Breast epithelium (tissue), 4 donors: ENCODE results near the gene OVOL1. TPM values are rescaled to one million over a fixed set of nuclear protein-coding genes. Genes with fewer than 3 reads are reported as not detected.

Experiments used
- DNase-seq, 2 donors: peaks; one replicate each; pipeline ENCODE4 v3.0.0-alpha.2; 2019; ENCODE audit warnings: low spot score in 2 of 2
- H3K27ac ChIP-seq, 2 donors: fragments of 200-600 bp; sonication (generic) in 1 of 2; one replicate each; pipeline ENCODE4 v1.5.1; 2016 to 2019; ENCODE audit warnings: mild to moderate bottlenecking in 1 of 2
- H3K27me3 ChIP-seq, 2 donors: fragments of 200-600 bp; sonication (generic) in 1 of 2; one replicate each; pipeline versions ENCODE4 v1.5.1 to v1.6.0; 2017 to 2019; ENCODE audit warnings: control low read depth in 1 of 2, mild to moderate bottlenecking in 1 of 2
- H3K36me3 ChIP-seq: fragments of 200-600 bp; one replicate; pipeline ENCODE4 v1.5.1; 2019
- H3K4me1 ChIP-seq, 2 donors: fragments of 200-600 bp; sonication (generic); one replicate each; pipeline ENCODE4 v1.5.1; 2016 to 2019; ENCODE audit warnings: control low read depth in 1 of 2
- H3K4me3 ChIP-seq, 3 donors: fragments of 200-600 bp; sonication (generic); 1 replicate in 2 of 3; 2 replicates in 1 of 3; pipeline ENCODE4 v1.5.1; 2016 to 2019; ENCODE audit warnings: mild to moderate bottlenecking in 3 of 3, moderate library complexity in 2 of 3
- H3K9me3 ChIP-seq, 2 donors: fragments of 200-600 bp; sonication (generic) in 1 of 2; one replicate each; pipeline ENCODE4 v1.5.1; 2016 to 2019; ENCODE audit warnings: control low read depth in 1 of 2
- POLR2A ChIP-seq: fragments of 450-650 bp; IDR thresholded peaks from one replicate; pipeline ENCODE4 v1.6.1; 2016; ENCODE audit warnings: antibody characterized with exemption, mild to moderate bottlenecking, moderate library complexity
- POLR2AphosphoS5 ChIP-seq, 3 donors: sonication (generic); formaldehyde crosslinking; IDR thresholded peaks; one replicate each; pipeline ENCODE4 v1.6.1; 2017; ENCODE audit warnings: antibody characterized with exemption in 3 of 3
- intact Hi-C: fragments of 100-400 bp; cut with DNase I; formaldehyde crosslinking; loops from one replicate; pipeline ENCODE4 v1.15.1; 2023; ENCODE audit warnings: low total_unique reads
- total RNA-seq, 3 donors: library from RNA; depleted of rRNA; stranded (reverse); fragments of >200 nt; gene quantifications; one replicate each; pipeline ENCODE4 v1.1.0, GENCODE V29; 2016
- TF ChIP-seq, protein P1 (sequence below), 3 donors: fragments of 450-650 bp; IDR thresholded peaks; one replicate each; pipeline ENCODE4 v1.5.1; 2016 to 2017; ENCODE audit warnings: antibody characterized with exemption in 3 of 3, mild to moderate bottlenecking in 3 of 3, moderate library complexity in 3 of 3

The OVOL1 gene
- total RNA-seq, 3 donors from 2014 or later: 3.6 to 5.1 TPM; not detected in 1

DNA sequence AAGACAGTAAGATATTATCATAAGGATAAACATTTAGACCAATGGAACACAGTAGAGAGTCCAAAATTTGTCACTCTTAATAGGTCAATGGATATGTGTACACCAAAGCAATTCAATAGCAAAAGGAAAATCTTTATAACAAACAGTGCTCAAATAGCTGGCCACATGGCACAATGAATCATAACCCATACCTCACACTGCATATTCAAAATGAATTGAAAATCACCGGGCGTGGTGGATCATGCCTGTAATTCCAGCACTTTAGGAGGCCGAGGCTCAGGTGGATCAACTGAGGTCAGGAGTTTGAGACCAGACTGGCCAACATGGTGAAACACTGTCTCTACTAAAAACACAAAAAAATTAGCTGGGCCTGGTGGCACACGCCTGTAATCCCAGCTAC, 55.3 kb downstream of the OVOL1 start:
- Histone ChIP-seq H3K36me3 (no peaks in the 10 kb centered on the region), H3K9me3 (no peaks in the 10 kb centered on the region), H3K27ac (no peak overlapping the region), H3K4me3 (no peak overlapping the region), H3K27me3 (no peaks in the 10 kb centered on the region), H3K4me1 (no peaks in the 10 kb centered on the region)
- no peak for DNase-seq
- TF ChIP-seq, protein P1, sequence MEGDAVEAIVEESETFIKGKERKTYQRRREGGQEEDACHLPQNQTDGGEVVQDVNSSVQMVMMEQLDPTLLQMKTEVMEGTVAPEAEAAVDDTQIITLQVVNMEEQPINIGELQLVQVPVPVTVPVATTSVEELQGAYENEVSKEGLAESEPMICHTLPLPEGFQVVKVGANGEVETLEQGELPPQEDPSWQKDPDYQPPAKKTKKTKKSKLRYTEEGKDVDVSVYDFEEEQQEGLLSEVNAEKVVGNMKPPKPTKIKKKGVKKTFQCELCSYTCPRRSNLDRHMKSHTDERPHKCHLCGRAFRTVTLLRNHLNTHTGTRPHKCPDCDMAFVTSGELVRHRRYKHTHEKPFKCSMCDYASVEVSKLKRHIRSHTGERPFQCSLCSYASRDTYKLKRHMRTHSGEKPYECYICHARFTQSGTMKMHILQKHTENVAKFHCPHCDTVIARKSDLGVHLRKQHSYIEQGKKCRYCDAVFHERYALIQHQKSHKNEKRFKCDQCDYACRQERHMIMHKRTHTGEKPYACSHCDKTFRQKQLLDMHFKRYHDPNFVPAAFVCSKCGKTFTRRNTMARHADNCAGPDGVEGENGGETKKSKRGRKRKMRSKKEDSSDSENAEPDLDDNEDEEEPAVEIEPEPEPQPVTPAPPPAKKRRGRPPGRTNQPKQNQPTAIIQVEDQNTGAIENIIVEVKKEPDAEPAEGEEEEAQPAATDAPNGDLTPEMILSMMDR (IDR thresholded peaks at IDR 0.05): no peak
- no peak for TF ChIP-seq POLR2AphosphoS5 (IDR thresholded peaks at IDR 0.05)
- TF ChIP-seq POLR2A: no peak
- intact Hi-C loops: no loop called here

DNA sequence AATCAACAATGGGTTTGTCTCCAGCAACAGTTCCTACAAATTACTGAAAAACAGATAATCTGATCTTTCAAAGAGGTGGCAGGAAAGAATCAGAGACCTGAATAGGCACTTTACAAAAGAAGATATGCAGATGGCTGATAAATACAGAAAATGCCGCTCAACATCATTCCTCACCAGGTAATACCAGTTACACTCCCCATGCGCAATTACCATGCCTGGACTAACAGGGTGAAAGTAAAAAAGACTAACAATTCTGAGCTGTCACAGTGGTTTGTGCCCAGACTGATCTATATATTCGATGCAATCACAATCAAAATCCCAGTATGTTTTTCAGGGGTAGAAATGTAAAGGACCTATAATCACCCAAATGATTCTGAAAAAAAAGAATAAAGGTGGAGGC, 56.9 kb downstream of the OVOL1 start:
- no peak for DNase-seq
- H3K36me3 ChIP-seq: no peaks in the 10 kb centered on the region
- no peaks in the 10 kb centered on the region for H3K27me3 ChIP-seq
- no peaks in the 10 kb centered on the region for H3K9me3 ChIP-seq
- no peak overlapping the region for H3K4me3 ChIP-seq
- H3K27ac ChIP-seq: no peak overlapping the region
- intact Hi-C loops: no loop called here
- TF ChIP-seq, protein P1 (IDR thresholded peaks at IDR 0.05): no peak
- no peak for TF ChIP-seq POLR2AphosphoS5 (IDR thresholded peaks at IDR 0.05)
- no peaks in the 10 kb centered on the region for H3K4me1 ChIP-seq

DNA sequence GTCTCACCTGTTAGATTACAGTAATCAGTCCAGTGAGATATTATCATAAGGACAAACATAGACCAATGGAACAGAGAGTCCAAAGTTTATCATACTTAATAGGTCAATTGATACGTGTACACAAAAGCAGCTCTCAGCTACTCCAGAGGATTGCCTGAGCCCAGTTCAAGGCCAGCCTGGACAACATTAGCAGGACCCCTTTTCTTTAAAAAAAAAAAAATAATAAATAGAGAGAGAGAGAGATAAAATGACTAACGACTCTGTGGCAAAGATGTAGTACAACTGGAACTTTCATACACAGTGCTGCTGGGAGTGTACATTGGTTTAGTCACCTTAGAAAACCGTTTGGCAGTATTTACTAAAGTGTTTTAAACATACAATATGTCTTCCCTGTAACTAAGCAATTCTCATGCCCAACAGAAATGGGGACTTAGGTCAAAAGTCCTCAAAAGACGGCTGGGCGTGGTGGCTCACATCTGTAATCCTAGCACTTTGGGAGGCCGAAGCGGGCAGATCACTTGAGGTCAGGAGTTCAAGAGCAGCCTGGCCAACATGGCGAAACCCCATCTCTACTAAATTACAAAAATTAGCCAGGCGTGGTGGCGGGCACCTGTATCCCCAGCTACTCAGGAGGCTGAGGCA, 57.5 kb downstream of the OVOL1 start:
- no peaks in the 10 kb centered on the region for H3K4me1 ChIP-seq
- intact Hi-C loops: no loop called here

More for the DNA sequence above, 57.5 kb downstream of the OVOL1 start:
- H3K27me3 ChIP-seq: no peaks in the 10 kb centered on the region
- H3K4me3 ChIP-seq: no peak overlapping the region
- no peak for DNase-seq
- TF ChIP-seq, protein P1 (IDR thresholded peaks at IDR 0.05): no peak
- TF ChIP-seq POLR2A (no peak), POLR2AphosphoS5 (IDR thresholded peaks at IDR 0.05) (no peak)
- no peaks in the 10 kb centered on the region for H3K36me3 ChIP-seq
- H3K9me3 ChIP-seq: no peaks in the 10 kb centered on the region
- no peak overlapping the region for H3K27ac ChIP-seq

Other genes starting within 250 kb of the OVOL1 start
- gene LTBP3, start 228.7 kb upstream of the OVOL1 start, total RNA-seq: 10 to 100 TPM; 63.0 to 98.9 (median 95.7) TPM
- gene ZNRD2, start 216.6 kb upstream of the OVOL1 start, total RNA-seq: 10 to 100 TPM; 48.9 to 60.0 (median 59.4) TPM
- 10 to 100 TPM; 37.4 to 51.4 (median 40.8) TPM for gene FAM89B, start 214.5 kb upstream of the OVOL1 start, total RNA-seq
- gene EHBP1L1, start 211.0 kb upstream of the OVOL1 start, total RNA-seq: 10 to 100 TPM; 28.0 to 68.8 (median 33.4) TPM
- gene KCNK7, start 191.3 kb upstream of the OVOL1 start, total RNA-seq: 1 to 10 TPM in 1 of 3 donors, under 1 TPM in 2; 0.33 to 2.2 (median 0.80) TPM
- gene MAP3K11, start 172.8 kb upstream of the OVOL1 start, total RNA-seq: 10 to 100 TPM; 30.4 to 39.0 (median 36.7) TPM
- 10 to 100 TPM; 13.4 to 21.0 (median 20.1) TPM for gene PCNX3, start 171.3 kb upstream of the OVOL1 start, total RNA-seq
- 10 to 100 TPM; 18.2 to 27.9 (median 25.5) TPM for gene SIPA1, start 149.0 kb upstream of the OVOL1 start, total RNA-seq
- 10 to 100 TPM; 45.0 to 57.7 (median 46.2) TPM for gene RELA, start 124.1 kb upstream of the OVOL1 start, total RNA-seq
- gene KAT5, start 74.8 kb upstream of the OVOL1 start, total RNA-seq: 10 to 100 TPM; 50.1 to 66.7 (median 61.3) TPM
- gene RNASEH2C, start 66.3 kb upstream of the OVOL1 start, total RNA-seq: 100 to 1,000 TPM in 1 of 3 donors, 10 to 100 TPM in 2; 89.1 to 110 (median 99.8) TPM
- gene AP5B1, start 6.1 kb upstream of the OVOL1 start, total RNA-seq: 10 to 100 TPM; 15.5 to 19.3 (median 17.6) TPM
- 1 to 10 TPM in 1 of 3 donors, under 1 TPM in 2; 0.15 to 2.3 (median 0.48) TPM for gene SNX32, start 46.9 kb downstream of the OVOL1 start, total RNA-seq
- 100 to 1,000 TPM; 407 to 564 (median 453) TPM for gene CFL1, start 71.1 kb downstream of the OVOL1 start, total RNA-seq
- 10 to 100 TPM; 29.8 to 44.6 (median 42.9) TPM for gene MUS81, start 73.4 kb downstream of the OVOL1 start, total RNA-seq
- gene EFEMP2, start 85.7 kb downstream of the OVOL1 start, total RNA-seq: 10 to 100 TPM; 34.5 to 75.0 (median 57.0) TPM
- 1 to 10 TPM; 1.6 to 4.0 (median 1.9) TPM for gene CTSW, start 92.8 kb downstream of the OVOL1 start, total RNA-seq
- 10 to 100 TPM; 51.2 to 68.5 (median 51.7) TPM for gene FIBP, start 101.4 kb downstream of the OVOL1 start, total RNA-seq
- gene CCDC85B, start 103.6 kb downstream of the OVOL1 start, total RNA-seq: 10 to 100 TPM; 30.3 to 91.1 (median 41.9) TPM
- 10 to 100 TPM in 1 of 3 donors, 1 to 10 TPM in 2; 2.4 to 17.0 (median 7.2) TPM for gene FOSL1, start 113.3 kb downstream of the OVOL1 start, total RNA-seq
- 10 to 100 TPM; 16.7 to 20.3 (median 19.7) TPM for gene C11orf68, start 132.0 kb downstream of the OVOL1 start, total RNA-seq
- gene DRAP1, start 132.4 kb downstream of the OVOL1 start, total RNA-seq: 10 to 100 TPM; 50.1 to 64.5 (median 51.5) TPM
- gene TSGA10IP, start 158.4 kb downstream of the OVOL1 start, total RNA-seq: not detected
- gene SART1, start 174.7 kb downstream of the OVOL1 start, total RNA-seq: 10 to 100 TPM; 55.2 to 68.5 (median 55.9) TPM
- 10 to 100 TPM; 31.0 to 33.1 (median 31.0) TPM for gene EIF1AD, start 215.1 kb downstream of the OVOL1 start, total RNA-seq
- 10 to 100 TPM; 15.7 to 42.0 (median 37.4) TPM for gene BANF1, start 215.4 kb downstream of the OVOL1 start, total RNA-seq
- under 1 TPM in 2 of 3 donors, not detected in 1; 0.59 to 0.98 TPM for gene CST6, start 224.9 kb downstream of the OVOL1 start, total RNA-seq
- 1 to 10 TPM in 1 of 3 donors, under 1 TPM in 1, not detected in 1; 0.32 to 1.3 TPM for gene CATSPER1, start 239.4 kb downstream of the OVOL1 start, total RNA-seq